Mesenchymal stem cell (in vitro differentiated cells and primary cell): ENCODE data around the gene MEX3A.

Experiments
- DNase-seq: peaks from one replicate; pipeline ENCODE4 v3.0.0-alpha.2; 2013
- H2AFZ ChIP-seq: one replicate; pipeline ENCODE4 v1.6.1; 2013; ENCODE audit warnings: low read depth, mild to moderate bottlenecking, control low read depth, inconsistent platforms, low read length, moderate library complexity
- H2AK5ac ChIP-seq: 2 replicates; pipeline ENCODE4 v1.6.1; 2013; ENCODE audit warnings: low read length, moderate library complexity, mild to moderate bottlenecking, inconsistent platforms; ENCODE audit not compliant: severe bottlenecking
- H2BK120ac ChIP-seq: one replicate; pipeline ENCODE4 v1.6.1; 2013; ENCODE audit warnings: low read depth, mild to moderate bottlenecking, inconsistent platforms, low read length, moderate library complexity
- H2BK12ac ChIP-seq, 2 experiments: one replicate each; pipeline ENCODE4 v1.6.1; 2013; ENCODE audit warnings: inconsistent platforms in 2 of 2, low read length in 2 of 2, mild to moderate bottlenecking in 2 of 2, moderate library complexity in 2 of 2, control low read depth in 1 of 2
- H2BK15ac ChIP-seq: one replicate; pipeline ENCODE4 v1.6.1; 2013; ENCODE audit warnings: mild to moderate bottlenecking, low read depth, inconsistent platforms; ENCODE audit not compliant: poor library complexity, severe bottlenecking
- H2BK5ac ChIP-seq: 2 replicates; pipeline ENCODE4 v1.6.1; 2013; ENCODE audit warnings: low read depth, mild to moderate bottlenecking, low read length, control low read depth, inconsistent platforms; ENCODE audit not compliant: poor library complexity, severe bottlenecking
- H3K14ac ChIP-seq, 2 experiments: one replicate each; pipeline ENCODE4 v1.6.1; 2013; ENCODE audit warnings: inconsistent platforms in 2 of 2, low read length in 2 of 2, control low read depth in 1 of 2, mild to moderate bottlenecking in 1 of 2, moderate library complexity in 1 of 2
- H3K18ac ChIP-seq, 2 experiments: one replicate each; pipeline ENCODE4 v1.6.1; 2013; ENCODE audit warnings: inconsistent platforms in 2 of 2, low read length in 2 of 2, control low read depth in 1 of 2, low read depth in 1 of 2, mild to moderate bottlenecking in 1 of 2
- H3K23ac ChIP-seq, 2 experiments: one replicate each; pipeline ENCODE4 v1.6.1; 2013; ENCODE audit warnings: inconsistent platforms in 2 of 2, low read length in 2 of 2, mild to moderate bottlenecking in 2 of 2, moderate library complexity in 2 of 2, control low read depth in 1 of 2
- H3K27ac ChIP-seq: 2 replicates; pipeline ENCODE4 v1.5.1; 2013; ENCODE audit warnings: mild to moderate bottlenecking, moderate library complexity, low read length, control low read depth, inconsistent platforms; ENCODE audit not compliant: poor library complexity, severe bottlenecking
- H3K27me3 ChIP-seq, 2 experiments: 2 replicates each; pipeline versions ENCODE4 v1.6.1 to v1.7.0; 2013; ENCODE audit warnings: low read length in 2 of 2, mild to moderate bottlenecking in 2 of 2, moderate library complexity in 2 of 2, control low read depth in 1 of 2, inconsistent platforms in 1 of 2; ENCODE audit not compliant: control insufficient read depth in 1 of 2, insufficient read depth in 1 of 2
- H3K36me3 ChIP-seq, 2 experiments: 2 replicates each; pipeline versions ENCODE4 v1.6.1 to v1.7.0; 2013; ENCODE audit warnings: low read length in 2 of 2, control low read depth in 1 of 2, inconsistent platforms in 1 of 2, low read depth in 1 of 2, mild to moderate bottlenecking in 1 of 2; ENCODE audit not compliant: insufficient read depth in 2 of 2, control insufficient read depth in 1 of 2
- H3K4ac ChIP-seq, 2 experiments: one replicate each; pipeline ENCODE4 v1.6.1; 2013; ENCODE audit warnings: inconsistent platforms in 2 of 2, low read length in 2 of 2, mild to moderate bottlenecking in 2 of 2, moderate library complexity in 2 of 2, control low read depth in 1 of 2, low read depth in 1 of 2
- H3K4me1 ChIP-seq: 2 replicates; pipeline ENCODE4 v1.6.1; 2013; ENCODE audit warnings: low read depth, low read length, control low read depth; ENCODE audit not compliant: control insufficient read depth, insufficient read depth
- H3K4me2 ChIP-seq: 2 replicates; pipeline ENCODE4 v1.6.1; 2013; ENCODE audit warnings: low read length, mild to moderate bottlenecking, inconsistent platforms; ENCODE audit not compliant: poor library complexity, severe bottlenecking
- H3K4me3 ChIP-seq, 2 experiments: 2 replicates each; pipeline versions ENCODE4 v1.5.1 to v1.7.0; 2013; ENCODE audit warnings: low read length in 2 of 2, mild to moderate bottlenecking in 2 of 2, control low read depth in 1 of 2, low read depth in 1 of 2; ENCODE audit not compliant: insufficient read depth in 1 of 2
- H3K79me1 ChIP-seq: replicated peaks from 2 replicates; pipeline ENCODE4 v1.6.1; 2013; ENCODE audit warnings: mild to moderate bottlenecking, control low read depth, low read length, inconsistent platforms; ENCODE audit not compliant: poor library complexity, severe bottlenecking
- H3K9ac ChIP-seq: 2 replicates; pipeline ENCODE4 v1.7.0; 2013; ENCODE audit warnings: mild to moderate bottlenecking, low read length, moderate library complexity
- H3K9me3 ChIP-seq: 2 replicates; pipeline ENCODE4 v1.7.0; 2013; ENCODE audit warnings: mild to moderate bottlenecking, low read length; ENCODE audit not compliant: control insufficient read depth
- H4K8ac ChIP-seq: one replicate; pipeline ENCODE4 v1.6.1; 2013; ENCODE audit warnings: inconsistent platforms, mild to moderate bottlenecking, low read length, moderate library complexity
- H4K91ac ChIP-seq: one replicate; pipeline ENCODE4 v1.6.1; 2013; ENCODE audit warnings: mild to moderate bottlenecking, low read length, inconsistent platforms
- WGBS: methylation state at CpG from one replicate; pipeline ENCODE4 v1.1.7; 2013; ENCODE audit warnings: mixed read lengths; 5-methylcytosine and 5-hydroxymethylcytosine counted together

MEX3A gene

GRCh38 chr1:156102633-156103511 is 20.6 kb upstream of the MEX3A start:
- peak overlapping the region; percentile 76 for H4K8ac ChIP-seq
- H2BK12ac ChIP-seq, result peak overlapping the region; percentile 6 to 99
- H3K36me3 ChIP-seq, result no peaks in the 10 kb centered on the region
- H3K4me3 ChIP-seq, result peak overlapping the region in 1 of 2 experiments; percentile 74
- H2AFZ ChIP-seq, result no peak overlapping the region
- no peak overlapping the region for H3K27ac ChIP-seq
- peak overlapping the region; percentile 77 for H2BK120ac ChIP-seq
- H4K91ac ChIP-seq, result peak overlapping the region; percentile 87
- no peak overlapping the region for H3K23ac ChIP-seq
- H3K18ac ChIP-seq, result peak overlapping the region; percentile 0 to 94
- H2BK15ac ChIP-seq, result peak overlapping the region; percentile 55
- peak overlapping the region; percentile 69 to 75 for H3K4ac ChIP-seq
- peak overlapping the region; percentile 99 for H3K9ac ChIP-seq
- no peak overlapping the region for H3K4me2 ChIP-seq
- DNase-seq, result peak; percentile 77
- H3K14ac ChIP-seq, result peak overlapping the region in 1 of 2 experiments; percentile 68
- H2AK5ac ChIP-seq, result no peak overlapping the region
- H2BK5ac ChIP-seq, result no peak overlapping the region
- H3K4me1 ChIP-seq, result peaks cover 45% of the 10 kb centered on the region
- WGBS, result 84% methylated on average over 16 of the region's 16 CpGs
- no peaks in the 10 kb centered on the region for H3K9me3 ChIP-seq
- H3K79me1 ChIP-seq, result peaks cover 17% of the 10 kb centered on the region
- H3K27me3 ChIP-seq, result no peaks in the 10 kb centered on the region

DNA sequence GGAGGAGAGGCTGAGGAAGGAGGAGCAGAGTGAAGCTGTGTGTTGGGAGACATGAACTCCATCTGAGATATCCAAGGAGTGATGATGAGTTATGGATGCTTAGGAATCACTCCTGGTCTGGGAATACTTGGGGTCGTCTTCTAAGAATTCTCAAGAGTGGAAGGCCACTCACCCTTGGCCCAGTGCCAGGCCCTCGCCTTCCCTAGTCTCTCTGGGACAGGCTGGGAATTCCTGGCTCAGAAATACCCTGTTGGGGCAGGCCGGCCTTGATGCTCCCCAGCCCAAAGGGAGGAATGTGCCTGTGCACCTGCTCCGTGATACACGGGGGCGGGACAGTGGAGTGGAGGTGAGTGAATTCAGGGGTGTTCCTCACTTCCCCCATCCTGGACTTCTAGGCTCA is 19.6 kb upstream of the MEX3A start:
- H3K36me3 ChIP-seq, result no peaks in the 10 kb centered on the region
- H2BK15ac ChIP-seq, result no peak overlapping the region
- no peak overlapping the region for H3K4me2 ChIP-seq
- H2AK5ac ChIP-seq, result no peak overlapping the region
- no peaks in the 10 kb centered on the region for H3K9me3 ChIP-seq
- H2BK5ac ChIP-seq, result no peak overlapping the region
- no peak overlapping the region for H4K8ac ChIP-seq
- no peak overlapping the region for H4K91ac ChIP-seq
- H3K18ac ChIP-seq, result peak overlapping the region in 1 of 2 experiments; percentile 49
- H2BK120ac ChIP-seq, result no peak overlapping the region
- peak overlapping the region in 1 of 2 experiments; percentile 74 for H3K4me3 ChIP-seq
- no peak overlapping the region for H3K27ac ChIP-seq
- H3K27me3 ChIP-seq, result no peaks in the 10 kb centered on the region
- peak overlapping the region; percentile 99 for H3K9ac ChIP-seq
- no peak overlapping the region for H3K14ac ChIP-seq
- DNase-seq, result peak; percentile 38
- H3K4ac ChIP-seq, result no peak overlapping the region
- 69% methylated on average over 6 of the region's 6 CpGs for WGBS
- H3K23ac ChIP-seq, result no peak overlapping the region
- H2BK12ac ChIP-seq, result peak overlapping the region in 1 of 2 experiments; percentile 66
- no peak overlapping the region for H2AFZ ChIP-seq
- H3K4me1 ChIP-seq, result peaks cover 51% of the 10 kb centered on the region
- peaks cover 17% of the 10 kb centered on the region for H3K79me1 ChIP-seq

- H3K79me1 ChIP-seq, result peaks cover 19% of the 10 kb centered on the region
- no peak overlapping the region for H2BK5ac ChIP-seq
- peak overlapping the region; percentile 20 for H3K9ac ChIP-seq
- 90% methylated on average over 3 of the region's 4 CpGs for WGBS
- H2BK120ac ChIP-seq, result no peak overlapping the region
- H3K4me2 ChIP-seq, result no peak overlapping the region
- no peak overlapping the region for H3K4ac ChIP-seq
- H3K4me1 ChIP-seq, result peaks cover 46% of the 10 kb centered on the region
- no peaks in the 10 kb centered on the region for H3K9me3 ChIP-seq
- H4K91ac ChIP-seq, result peak overlapping the region; percentile 5
- no peak overlapping the region for H3K4me3 ChIP-seq
- no peak overlapping the region for H4K8ac ChIP-seq
- no peaks in the 10 kb centered on the region for H3K36me3 ChIP-seq
- H2BK12ac ChIP-seq, result no peak overlapping the region
- H3K27ac ChIP-seq, result no peak overlapping the region
- no peak for DNase-seq
- H2BK15ac ChIP-seq, result no peak overlapping the region
- no peak overlapping the region for H2AK5ac ChIP-seq
- H3K18ac ChIP-seq, result peak overlapping the region in 1 of 2 experiments; percentile 26
- no peak overlapping the region for H3K23ac ChIP-seq
- no peak overlapping the region for H3K14ac ChIP-seq
- no peak overlapping the region for H2AFZ ChIP-seq
- H3K27me3 ChIP-seq, result no peaks in the 10 kb centered on the region
Observed at GRCh38 chr1:156100205-156100995, 18.1 kb upstream of the MEX3A start.

DNA sequence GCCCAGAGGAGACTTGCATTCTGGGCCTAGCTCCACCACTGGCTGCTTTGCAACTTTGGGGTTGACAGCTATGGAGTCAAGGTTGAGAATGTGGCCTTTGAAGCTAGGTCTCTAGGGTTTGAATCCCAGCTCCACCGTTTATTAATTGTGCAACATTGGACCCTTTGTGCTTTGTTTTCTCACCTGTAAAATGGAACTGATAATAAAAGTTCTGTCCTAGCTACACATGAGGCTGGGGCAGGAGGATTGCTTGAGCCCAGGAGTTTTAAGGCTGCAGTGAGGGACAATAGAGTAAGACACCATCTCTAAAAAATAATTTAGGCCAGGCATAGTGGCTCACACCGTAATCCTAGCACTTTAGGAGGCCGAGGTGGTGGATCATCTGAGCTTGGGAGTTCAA is 17.0 kb upstream of the MEX3A start:
- Histone ChIP-seq H3K18ac (no peak overlapping the region), H3K9me3 (no peaks in the 10 kb centered on the region), H4K91ac (no peak overlapping the region), H2AK5ac (no peak overlapping the region), H3K4ac (no peak overlapping the region), H2BK5ac (no peak overlapping the region), H3K14ac (no peak overlapping the region), H2BK120ac (no peak overlapping the region), H3K9ac (no peak overlapping the region), H4K8ac (no peak overlapping the region), H3K4me3 (no peak overlapping the region), H2BK15ac (no peak overlapping the region), H3K36me3 (peaks cover 0 to 2% of the 10 kb centered on the region in 2 experiments), H3K4me2 (no peak overlapping the region), H2BK12ac (no peak overlapping the region), H3K27me3 (no peaks in the 10 kb centered on the region), H3K23ac (no peak overlapping the region), H3K27ac (no peak overlapping the region), H2AFZ (no peak overlapping the region), H3K79me1 (peaks cover 17% of the 10 kb centered on the region), H3K4me1 (peaks cover 35% of the 10 kb centered on the region)
- DNase-seq, result no peak
- 91% methylated on average over 3 of the region's 3 CpGs for WGBS
